HG02588 (cell line): ENCODE data around the gene GSDME.
"Not testable (repeated sequence)": the region's sequence is repeated elsewhere in the genome, so short reads cannot be mapped to it uniquely, and the experiment has no call there.

Source experiments
- ATAC-seq: cut with Tn5 transposase; IDR thresholded peaks from one replicate; pipeline ENCODE4 v1.9.1; 2021; ENCODE audit warnings: mild to moderate bottlenecking, moderate library complexity; ENCODE audit not compliant: unreplicated experiment

GSDME gene

GRCh38 chr7:24742506-24743162 is 14.6 kb downstream of the GSDME start:
- no peak for ATAC-seq

- ATAC-seq: no peak
Measured at GRCh38 chr7:24741679-24742505, 15.4 kb downstream of the GSDME start.

- no peak for ATAC-seq
Measured at GRCh38 chr7:24740871-24741270, 16.4 kb downstream of the GSDME start.

GRCh38 chr7:24739306-24739705 is 18.0 kb downstream of the GSDME start:
- ATAC-seq: no peak

GRCh38 chr7:24738577-24738976 is 18.7 kb downstream of the GSDME start:
- no peak for ATAC-seq

- ATAC-seq: no peak
Measured at GRCh38 chr7:24737281-24737680, 20.0 kb downstream of the GSDME start.

- ATAC-seq: not testable (repeated sequence)
Measured at GRCh38 chr7:24735594-24735993, 21.7 kb downstream of the GSDME start.

- no peak for ATAC-seq
Measured at GRCh38 chr7:24734306-24734705, 23.0 kb downstream of the GSDME start.

GRCh38 chr7:24733414-24734060 is 23.7 kb downstream of the GSDME start:
- ATAC-seq: no peak

- peak; percentile 58 for ATAC-seq
Measured at GRCh38 chr7:24732646-24733413, 24.4 kb downstream of the GSDME start.

- no peak for ATAC-seq
Measured at GRCh38 chr7:24731313-24731712, 26.0 kb downstream of the GSDME start.

GRCh38 chr7:24730018-24730369 is 27.3 kb downstream of the GSDME start:
- ATAC-seq: no peak

- no peak for ATAC-seq
Measured at GRCh38 chr7:24729365-24730017, 27.8 kb downstream of the GSDME start.

- no peak for ATAC-seq
Measured at GRCh38 chr7:24728503-24729364, 28.5 kb downstream of the GSDME start.

GRCh38 chr7:24728121-24728500 is 29.2 kb downstream of the GSDME start:
- ATAC-seq: no peak

GRCh38 chr7:24727154-24728120 is 29.8 kb downstream of the GSDME start:
- ATAC-seq: peak; percentile 74

- no peak for ATAC-seq
Measured at GRCh38 chr7:24725554-24726241, 31.6 kb downstream of the GSDME start.
